WERI-Rb-1 (cell line): Measurements from ENCODE around the gene TEP1.

Experiments
- DNase-seq: peaks from one replicate; pipeline ENCODE4 v3.0.0-alpha.2; 2020
- H3K27ac ChIP-seq: fragments of 250-450 bp; sonication (Bioruptor Pico); 2 replicates; pipeline ENCODE4 v1.5.1; 2020; ENCODE audit warnings: mild to moderate bottlenecking, moderate library complexity
- H3K27me3 ChIP-seq: fragments of 250-450 bp; sonication (Bioruptor Pico); 2 replicates; pipeline ENCODE4 v1.5.1; 2021; ENCODE audit warnings: mild to moderate bottlenecking, low read depth, moderate library complexity; ENCODE audit not compliant: insufficient read depth, severe bottlenecking
- H3K36me3 ChIP-seq: fragments of 250-450 bp; sonication (Bioruptor Pico); 2 replicates; pipeline ENCODE4 v1.5.1; 2020; ENCODE audit warnings: mild to moderate bottlenecking, moderate library complexity
- H3K4me3 ChIP-seq: 2 replicates; pipeline ENCODE4 v1.5.1; 2011; ENCODE audit warnings: low read depth, mild to moderate bottlenecking, control low read depth, low read length
- H3K9me3 ChIP-seq: fragments of 250-450 bp; sonication (Bioruptor Pico); 2 replicates; pipeline ENCODE4 v1.5.1; 2021; ENCODE audit warnings: mild to moderate bottlenecking, moderate library complexity; ENCODE audit not compliant: severe bottlenecking
- CTCF ChIP-seq: IDR thresholded peaks from 2 replicates; pipeline ENCODE4 v1.5.1; 2011; ENCODE audit warnings: low read depth, mild to moderate bottlenecking, control low read depth, inconsistent platforms, low read length

TEP1 gene

DNA sequence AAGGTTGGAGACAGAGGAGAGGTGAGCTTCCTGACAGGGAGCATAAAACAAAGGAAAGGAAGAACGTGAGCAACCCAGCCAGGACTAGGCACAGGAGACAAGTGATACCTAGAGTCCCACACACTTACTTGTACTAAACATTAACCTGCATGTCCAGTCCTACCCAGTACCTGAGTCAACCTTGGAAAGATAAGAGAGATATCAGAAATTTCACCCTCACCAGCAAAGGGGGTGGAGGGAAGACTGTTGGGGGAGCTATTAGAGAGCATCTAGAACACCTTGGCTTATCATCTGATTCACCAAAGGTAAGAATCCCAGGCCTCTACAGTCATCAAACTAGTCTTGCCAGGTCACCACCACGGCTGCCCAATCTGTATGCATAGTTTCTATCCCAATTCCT is 11.6 kb upstream of the TEP1 start:
- Histone ChIP-seq H3K27ac (no peak overlapping the region), H3K36me3 (no peaks in the 10 kb centered on the region), H3K4me3 (no peak overlapping the region), H3K9me3 (no peaks in the 10 kb centered on the region), H3K27me3 (no peaks in the 10 kb centered on the region)
- TF ChIP-seq CTCF: no peak
- DNase-seq: no peak

GRCh38 chr14:20422886-20423285 is 9.6 kb upstream of the TEP1 start:
- Histone ChIP-seq H3K9me3 (no peaks in the 10 kb centered on the region), H3K27ac (no peak overlapping the region), H3K4me3 (no peak overlapping the region), H3K27me3 (no peaks in the 10 kb centered on the region), H3K36me3 (no peaks in the 10 kb centered on the region)
- DNase-seq: no peak
- no peak for TF ChIP-seq CTCF

DNA sequence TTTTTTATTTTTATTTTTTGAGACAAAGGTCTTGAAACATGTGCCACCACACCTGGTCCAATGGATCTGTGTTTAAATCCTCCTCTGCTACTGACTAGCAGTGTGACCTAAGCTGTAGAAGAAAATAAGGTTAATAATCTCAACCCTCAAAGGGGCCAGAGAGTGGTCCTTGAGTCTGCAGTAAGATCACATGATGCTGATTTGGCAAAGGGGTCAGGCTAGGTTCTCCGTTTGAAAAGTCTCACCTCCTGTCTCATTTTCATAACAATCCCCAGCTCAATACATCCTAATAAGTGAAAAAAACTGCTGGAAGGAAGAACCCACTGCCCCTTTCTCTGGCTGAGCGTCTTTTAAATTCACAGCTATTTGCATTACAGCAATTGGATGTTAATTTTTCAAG is 8.0 kb upstream of the TEP1 start:
- no peak overlapping the region for H3K27ac ChIP-seq
- H3K36me3 ChIP-seq: no peaks in the 10 kb centered on the region
- H3K27me3 ChIP-seq: no peaks in the 10 kb centered on the region
- H3K4me3 ChIP-seq: no peak overlapping the region
- TF ChIP-seq CTCF: no peak
- H3K9me3 ChIP-seq: no peaks in the 10 kb centered on the region
- DNase-seq: no peak

DNA sequence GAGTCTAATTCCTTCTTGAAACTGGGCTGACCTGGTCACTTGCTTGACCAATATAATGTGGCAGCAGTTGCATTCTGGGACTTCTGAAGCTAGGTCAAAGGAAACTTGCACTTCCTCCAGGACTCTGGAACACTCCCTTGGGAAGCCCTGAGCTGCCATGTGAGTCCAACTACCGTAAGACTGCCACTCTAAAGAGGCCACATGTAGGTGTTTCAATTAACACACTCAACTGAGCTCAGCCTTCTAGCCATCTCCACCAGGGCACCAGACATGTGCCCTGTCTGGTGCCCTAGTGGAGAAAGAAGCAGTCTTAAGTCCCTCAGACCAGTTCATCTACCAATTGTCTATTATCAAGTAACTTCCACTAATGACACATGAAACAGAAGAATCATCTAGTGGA is 6.1 kb upstream of the TEP1 start:
- H3K27ac ChIP-seq: no peak overlapping the region
- no peak for DNase-seq
- no peak for TF ChIP-seq CTCF
- no peak overlapping the region for H3K4me3 ChIP-seq
- H3K36me3 ChIP-seq: no peaks in the 10 kb centered on the region
- no peaks in the 10 kb centered on the region for H3K9me3 ChIP-seq
- no peaks in the 10 kb centered on the region for H3K27me3 ChIP-seq

DNA sequence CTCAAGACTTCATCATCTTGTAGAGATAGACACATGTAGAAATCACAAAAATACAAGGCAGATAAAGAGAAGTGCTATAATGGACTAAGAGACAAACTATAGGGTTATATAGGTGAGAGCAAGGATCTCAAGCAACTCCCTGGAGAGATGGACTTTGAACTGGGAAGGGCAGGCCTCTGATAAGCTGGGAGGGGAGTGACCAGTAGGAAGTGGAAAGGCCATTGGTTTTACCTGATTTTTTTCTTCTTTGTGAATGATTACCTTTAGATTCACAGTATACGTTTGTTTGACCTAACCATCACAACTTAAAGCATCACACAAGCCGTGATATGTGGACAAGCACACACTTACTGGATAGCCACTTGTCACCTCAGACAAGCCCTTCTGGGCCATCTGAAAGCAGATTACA is 5.2 kb upstream of the TEP1 start:
- Histone ChIP-seq H3K27me3 (no peaks in the 10 kb centered on the region), H3K27ac (no peak overlapping the region), H3K36me3 (no peaks in the 10 kb centered on the region), H3K4me3 (no peak overlapping the region), H3K9me3 (no peaks in the 10 kb centered on the region)
- DNase-seq: no peak
- no peak for TF ChIP-seq CTCF
